HG02759 (cell line): ENCODE measurements around the gene SMPDL3A.
"Not testable (repeated sequence)": the region's sequence is repeated elsewhere in the genome, so short reads cannot be mapped to it uniquely, and the experiment has no call there.

Experiments used
- ATAC-seq: cut with Tn5 transposase; IDR thresholded peaks from one replicate; pipeline ENCODE4 v1.9.1; 2021; ENCODE audit warnings: mild to moderate bottlenecking, moderate library complexity; ENCODE audit not compliant: unreplicated experiment

SMPDL3A gene

GRCh38 chr6:122789182-122790027 lies at the start of gene SMPDL3A:
SMPDL3A (plus strand) TSS chr6:122789258; CDS start chr6:122789347, 89 bp downstream.
- ATAC-seq = peak; percentile 70

- ATAC-seq = no peak
These were observed 49.0 kb upstream of the SMPDL3A start for GRCh38 chr6:122740091-122740490.

GRCh38 chr6:122740936-122741335 lies 48.1 kb upstream of the SMPDL3A start:
- no peak for ATAC-seq

GRCh38 chr6:122744247-122744646 lies 44.8 kb upstream of the SMPDL3A start:
- ATAC-seq = not testable (repeated sequence)

- not testable (repeated sequence) for ATAC-seq
These were observed 44.2 kb upstream of the SMPDL3A start for GRCh38 chr6:122744856-122745255.

GRCh38 chr6:122746688-122747087 lies 42.4 kb upstream of the SMPDL3A start:
- no peak for ATAC-seq

- ATAC-seq = no peak
These were observed 41.5 kb upstream of the SMPDL3A start for GRCh38 chr6:122747573-122747972.

- ATAC-seq = not testable (repeated sequence)
These were observed 40.1 kb upstream of the SMPDL3A start for GRCh38 chr6:122748945-122749344.

GRCh38 chr6:122749451-122750050 lies 39.5 kb upstream of the SMPDL3A start:
- no peak for ATAC-seq

GRCh38 chr6:122751326-122751725 lies 37.7 kb upstream of the SMPDL3A start:
- ATAC-seq = peak; percentile 80

- ATAC-seq = peak; percentile 41
These were observed 36.6 kb upstream of the SMPDL3A start for GRCh38 chr6:122752459-122752858.

- ATAC-seq = no peak
These were observed 35.9 kb upstream of the SMPDL3A start for GRCh38 chr6:122753000-122753687.

GRCh38 chr6:122753688-122754056 lies 35.4 kb upstream of the SMPDL3A start:
- no peak for ATAC-seq

- ATAC-seq = no peak
These were observed 34.8 kb upstream of the SMPDL3A start for GRCh38 chr6:122754191-122754731.

GRCh38 chr6:122755901-122756300 lies 33.2 kb upstream of the SMPDL3A start:
- no peak for ATAC-seq

GRCh38 chr6:122758927-122759334 lies 30.1 kb upstream of the SMPDL3A start:
- peak; percentile 100 for ATAC-seq

GRCh38 chr6:122760330-122760729 lies 28.7 kb upstream of the SMPDL3A start:
- ATAC-seq = no peak

GRCh38 chr6:122766256-122766655 lies 22.8 kb upstream of the SMPDL3A start:
- ATAC-seq = no peak

- ATAC-seq = no peak
These were observed 18.0 kb upstream of the SMPDL3A start for GRCh38 chr6:122770835-122771601.

- ATAC-seq = no peak
These were observed 16.2 kb upstream of the SMPDL3A start for GRCh38 chr6:122772724-122773415.
